ENCODE results near the gene DGKQ.

The DGKQ gene

GRCh38 chr4:951594-952468 lies 21.5 kb downstream of the DGKQ start:
- H3K27ac ChIP-seq = no peak overlapping the region
- TF ChIP-seq ZFX (IDR thresholded peaks at IDR 0.05; ENCODE audit: borderline replicate concordance) = no peak

GRCh38 chr4:951186-951585 lies 22.2 kb downstream of the DGKQ start:
- TF ChIP-seq ZFX (IDR thresholded peaks at IDR 0.05; ENCODE audit: borderline replicate concordance) (no peak), CTCF (IDR thresholded peaks at IDR 0.05) (no peak)

GRCh38 chr4:950136-951020 lies 23.0 kb downstream of the DGKQ start:
- no peak overlapping the region for H3K27ac ChIP-seq
- TF ChIP-seq ZFX (IDR thresholded peaks at IDR 0.05; ENCODE audit: borderline replicate concordance) (no peak), CTCF (IDR thresholded peaks at IDR 0.05) (no peak)

More at GRCh38 chr4:951186-951585, 22.2 kb downstream of the DGKQ start:
- no peak overlapping the region for H3K27ac ChIP-seq

GRCh38 chr4:949656-950055 lies 23.7 kb downstream of the DGKQ start:
- H3K27ac ChIP-seq = no peak overlapping the region
- TF ChIP-seq CTCF (IDR thresholded peaks at IDR 0.05) (no peak), ZFX (IDR thresholded peaks at IDR 0.05; ENCODE audit: borderline replicate concordance) (no peak)

GRCh38 chr4:948936-949300 lies 24.5 kb downstream of the DGKQ start:
- no peak overlapping the region for H3K27ac ChIP-seq
- no peak for TF ChIP-seq ZFX (IDR thresholded peaks at IDR 0.05; ENCODE audit: borderline replicate concordance)
- TF ChIP-seq CTCF (IDR thresholded peaks at IDR 0.05) = no peak

GRCh38 chr4:948101-948935 lies 25.1 kb downstream of the DGKQ start:
- no peak overlapping the region for H3K27ac ChIP-seq
- TF ChIP-seq ZFX (IDR thresholded peaks at IDR 0.05; ENCODE audit: borderline replicate concordance) = no peak
- no peak for TF ChIP-seq CTCF (IDR thresholded peaks at IDR 0.05)

GRCh38 chr4:947491-947971 lies 25.8 kb downstream of the DGKQ start:
- no peak overlapping the region for H3K27ac ChIP-seq
- TF ChIP-seq CTCF (IDR thresholded peaks at IDR 0.05) = no peak
- TF ChIP-seq ZFX (IDR thresholded peaks at IDR 0.05; ENCODE audit: borderline replicate concordance) = no peak

Measured in 22Rv1 (cell line).